H1 (cell line): ENCODE measurements around the gene MYH10. TPM values are rescaled to one million over a fixed set of nuclear protein-coding genes. Genes with fewer than 3 reads are reported as not detected.

ENCODE experiments used
- CTCF ChIA-PET: fragments of 300-600 bp; sonication (Branson Sonifier 250); formaldehyde crosslinking; loops from one replicate; lab custom pipeline; 2021; ENCODE audit not compliant: partially characterized antibody; lab: Charles Lee
- POLR2A ChIA-PET: fragments of 300-600 bp; sonication (Branson Sonifier 250); formaldehyde crosslinking; loops from one replicate; lab custom pipeline; 2021; ENCODE audit warnings: inconsistent platforms; ENCODE audit not compliant: partially characterized antibody; lab: Charles Lee
- DNase-seq, 2 experiments: peaks; one replicate each; pipeline versions ENCODE4 v3.0.0 to v3.0.0-alpha.2; 2010 to 2022; ENCODE audit warnings: low spot score in 2 of 2, low read depth in 1 of 2, mixed read lengths in 1 of 2
- FAIRE-seq: peaks from 2 replicates; lab custom pipeline; 2011; peaks lifted over from hg19 to GRCh38; lab: Jason Lieb, UNC
- H2AFZ ChIP-seq: 2 replicates; pipeline ENCODE4 v1.8.1; 2012; ENCODE audit warnings: low read length, inconsistent platforms
- H2AK5ac ChIP-seq: 2 replicates; pipeline ENCODE4 v1.6.1; 2013; ENCODE audit warnings: low read depth, low read length
- H2BK120ac ChIP-seq: replicated peaks from 2 replicates; pipeline ENCODE3; 2013; ENCODE audit warnings: low read depth, low read length, inconsistent platforms
- H2BK12ac ChIP-seq: 2 replicates; pipeline ENCODE4 v1.6.1; 2013; ENCODE audit warnings: low read depth, low read length
- H2BK15ac ChIP-seq: 2 replicates; pipeline ENCODE4 v1.6.1; 2013; ENCODE audit warnings: low read length
- H2BK20ac ChIP-seq: 2 replicates; pipeline ENCODE4 v1.6.1; 2013; ENCODE audit warnings: low read length
- H2BK5ac ChIP-seq: 2 replicates; pipeline ENCODE4 v1.6.1; 2013; ENCODE audit warnings: low read depth, low read length
- H3K14ac ChIP-seq: 2 replicates; pipeline ENCODE4 v1.6.1; 2013; ENCODE audit warnings: inconsistent platforms; ENCODE audit not compliant: insufficient read length
- H3K18ac ChIP-seq: 2 replicates; pipeline ENCODE4 v1.6.1; 2013; ENCODE audit warnings: low read length; ENCODE audit errors: extremely low read depth
- H3K23ac ChIP-seq: 2 replicates; pipeline ENCODE4 v1.6.1; 2013; ENCODE audit warnings: inconsistent platforms; ENCODE audit not compliant: insufficient read length
- H3K23me2 ChIP-seq: 2 replicates; pipeline ENCODE4 v1.6.1; 2013; ENCODE audit warnings: low read depth, low read length
- H3K27ac ChIP-seq: 2 replicates; pipeline ENCODE4 v1.6.1; 2011; ENCODE audit warnings: low read depth, low read length, inconsistent platforms
- H3K27me3 ChIP-seq, 4 experiments: replicated peaks in 1 of 4; 1 replicate in 1 of 4; 2 replicates in 3 of 4; pipeline versions ENCODE4 v1.6.1 to v1.8.1; 2011 to 2013; ENCODE audit warnings: low read length in 3 of 4, mild to moderate bottlenecking in 3 of 4, inconsistent platforms in 2 of 4, mixed read lengths in 2 of 4, moderate library complexity in 1 of 4; ENCODE audit not compliant: control insufficient read depth in 3 of 4, insufficient read depth in 3 of 4; ENCODE audit errors: extremely low read depth in 1 of 4
- H3K36me3 ChIP-seq, 4 experiments: 2 replicates each; pipeline versions ENCODE4 v1.6.1 to v1.8.1; 2011 to 2013; ENCODE audit warnings: mild to moderate bottlenecking in 4 of 4, low read length in 3 of 4, moderate library complexity in 2 of 4, control low read depth in 1 of 4, inconsistent platforms in 1 of 4; ENCODE audit not compliant: insufficient read depth in 4 of 4, control insufficient read depth in 2 of 4
- H3K4ac ChIP-seq: replicated peaks from 2 replicates; pipeline ENCODE3; 2013; ENCODE audit warnings: low read length, low read depth, mixed read lengths, inconsistent platforms; ENCODE audit not compliant: insufficient read length
- H3K4me1 ChIP-seq, 4 experiments: replicated peaks in 1 of 4; 1 replicate in 1 of 4; 2 replicates in 3 of 4; pipeline versions ENCODE4 v1.6.1 to v1.8.1; 2011 to 2013; ENCODE audit warnings: low read length in 3 of 4, inconsistent platforms in 2 of 4, mixed read lengths in 1 of 4; ENCODE audit not compliant: insufficient read depth in 4 of 4, control insufficient read depth in 3 of 4
- H3K4me2 ChIP-seq, 2 experiments: 2 replicates each; pipeline versions ENCODE4 v1.6.1 to v1.8.1; 2011 to 2013; ENCODE audit warnings: low read depth in 2 of 2, low read length in 2 of 2, control low read depth in 1 of 2, inconsistent platforms in 1 of 2, mild to moderate bottlenecking in 1 of 2; ENCODE audit not compliant: insufficient read depth in 1 of 2
- H3K4me3 ChIP-seq, 4 experiments: fragments of 200-600, 300-600 bp in 1 of 4; sonication (generic), shearing (Covaris generic), sonication (Bioruptor Twin) in 1 of 4; 2 replicates each; pipeline versions ENCODE4 v1.5.1 to v1.8.1; 2011 to 2016; ENCODE audit warnings: low read length in 4 of 4, low read depth in 3 of 4, control low read depth in 2 of 4, inconsistent platforms in 2 of 4, mild to moderate bottlenecking in 2 of 4, mixed read lengths in 1 of 4, moderate library complexity in 1 of 4; ENCODE audit not compliant: insufficient read depth in 2 of 4; ENCODE audit errors: extremely low read depth in 1 of 4
- H3K56ac ChIP-seq: replicated peaks from 2 replicates; pipeline ENCODE3; 2013; ENCODE audit warnings: low read depth, mild to moderate bottlenecking, mixed read lengths, low read length, inconsistent platforms; ENCODE audit not compliant: insufficient read length
- H3K79me1 ChIP-seq: 2 replicates; pipeline ENCODE4 v1.6.1; 2013; ENCODE audit warnings: low read depth, low read length, control low read depth
- H3K79me2 ChIP-seq, 2 experiments: 2 replicates each; pipeline versions ENCODE4 v1.6.1 to v1.8.1; 2012 to 2013; ENCODE audit warnings: low read length in 2 of 2, mild to moderate bottlenecking in 2 of 2, inconsistent platforms in 1 of 2; ENCODE audit not compliant: insufficient read depth in 2 of 2, control insufficient read depth in 1 of 2
- H3K9ac ChIP-seq, 4 experiments: replicated peaks in 1 of 4; 1 replicate in 1 of 4; 2 replicates in 3 of 4; pipeline versions ENCODE4 v1.6.1 to v1.8.1; 2011 to 2013; ENCODE audit warnings: low read depth in 3 of 4, low read length in 3 of 4, control low read depth in 2 of 4, mild to moderate bottlenecking in 2 of 4, moderate library complexity in 2 of 4, inconsistent platforms in 1 of 4; ENCODE audit errors: extremely low read depth in 1 of 4
- H3K9me3 ChIP-seq, 2 experiments: 2 replicates each; pipeline versions ENCODE4 v1.6.1 to v1.8.1; 2012 to 2013; ENCODE audit warnings: mild to moderate bottlenecking in 2 of 2, moderate library complexity in 2 of 2, control low read depth in 1 of 2, inconsistent platforms in 1 of 2, low read depth in 1 of 2, low read length in 1 of 2, mixed read lengths in 1 of 2; ENCODE audit not compliant: insufficient read depth in 2 of 2
- H4K20me1 ChIP-seq, 2 experiments: replicated peaks in 1 of 2; 2 replicates each; pipeline versions ENCODE3 to v1.8.1; 2011 to 2013; ENCODE audit warnings: inconsistent platforms in 2 of 2, low read length in 2 of 2, mild to moderate bottlenecking in 1 of 2; ENCODE audit not compliant: insufficient read depth in 2 of 2, control insufficient read depth in 1 of 2
- H4K5ac ChIP-seq: 2 replicates; pipeline ENCODE4 v1.6.1; 2013; ENCODE audit warnings: low read length, low read depth, mixed read lengths, inconsistent platforms; ENCODE audit not compliant: insufficient read length
- H4K8ac ChIP-seq: 2 replicates; pipeline ENCODE4 v1.8.0; 2013; ENCODE audit warnings: mild to moderate bottlenecking, moderate library complexity, low read length, inconsistent platforms; ENCODE audit not compliant: insufficient read depth; ENCODE audit errors: extremely low read depth
- H4K91ac ChIP-seq: replicated peaks from 2 replicates; pipeline ENCODE3; 2013; ENCODE audit warnings: low read length, mixed read lengths, inconsistent platforms; ENCODE audit not compliant: insufficient read length
- ATF2 ChIP-seq: IDR thresholded peaks from 2 replicates; pipeline ENCODE4 v1.6.1; 2012; ENCODE audit warnings: low read length, inconsistent platforms
- BCL11A ChIP-seq, 2 experiments: IDR thresholded peaks; one replicate each; pipeline ENCODE4 v1.6.1; 2011; ENCODE audit warnings: low read depth in 2 of 2, low read length in 2 of 2, mild to moderate bottlenecking in 2 of 2
- EGR1 ChIP-seq: IDR thresholded peaks from 2 replicates; pipeline ENCODE4 v1.6.1; 2011; ENCODE audit warnings: low read depth, low read length, borderline replicate concordance
- FOSL1 ChIP-seq: IDR thresholded peaks from 2 replicates; pipeline ENCODE4 v1.6.1; 2011; ENCODE audit warnings: mild to moderate bottlenecking, low read depth, low read length, moderate library complexity; ENCODE audit not compliant: insufficient read depth
- TAF1 ChIP-seq: IDR thresholded peaks from 2 replicates; pipeline ENCODE4 v1.6.1; 2011; ENCODE audit warnings: mild to moderate bottlenecking, low read depth, low read length
- WGBS, 2 experiments: shearing (Covaris generic) in 1 of 2; methylation state at CpG; one replicate each; pipeline versions ENCODE4 v1.1.6 to v1.1.7; 2013 to 2015; ENCODE audit warnings: low lambda C conversion rate in 2 of 2, mixed read lengths in 2 of 2, inconsistent platforms in 1 of 2, low coverage in 1 of 2, missing lambda C conversion rate in 1 of 2; ENCODE audit not compliant: insufficient replicate concordance in 2 of 2, insufficient coverage in 1 of 2, insufficient read length in 1 of 2; ENCODE audit errors: extremely low coverage in 1 of 2, missing lambda C conversion rate in 1 of 2; 5-methylcytosine and 5-hydroxymethylcytosine counted together
- polyA plus RNA-seq, 7 experiments: library from polyadenylated mRNA; depleted of rRNA in 3 of 7; stranded (reverse) in 5 of 7; unstranded in 2 of 7; fragments of >200 nt in 5 of 7; fragments of 200-250 nt in 2 of 7; gene quantifications; 1 replicate in 5 of 7; 2 replicates in 1 of 7; 4 replicates in 1 of 7; pipeline versions ENCODE4 v1.2.1 to v1.2.3, GENCODE V29; 2011 to 2013; ENCODE audit warnings: missing spikeins in 2 of 7, mixed read lengths in 2 of 7
- total RNA-seq: library from RNA; stranded (reverse); fragmentation: NEBNext Ultra II Directional; extraction: Animal tissue kit (Norgen Biotek cat#: 25700); gene quantifications from 2 replicates; pipeline ENCODE4 v1.2.1, GENCODE V29; 2021

The MYH10 gene
- total and polyA plus RNA-seq, 2 of the 8 experiments (the other 6 are each of a cell fraction or from before 2014, with no cell fraction given), result 64.1 to 289 TPM

- Histone ChIP-seq H2BK20ac (no peak overlapping the region), H3K4me3 (no peak overlapping the region), H3K36me3 (no peaks in the 10 kb centered on the region), H3K27me3 (no peaks in the 10 kb centered on the region), H3K23ac (no peak overlapping the region), H3K9me3 (no peaks in the 10 kb centered on the region), H2AFZ (no peak overlapping the region), H4K20me1 (no peaks in the 10 kb centered on the region), H2BK15ac (no peak overlapping the region), H3K14ac (no peak overlapping the region), H4K5ac (no peak overlapping the region), H3K18ac (no peak overlapping the region), H2BK5ac (no peak overlapping the region), H2BK120ac (no peak overlapping the region), H3K4me2 (no peak overlapping the region), H3K9ac (no peak overlapping the region), H2AK5ac (no peak overlapping the region), H3K23me2 (no peaks in the 10 kb centered on the region; the same call in 1 of the 2 replicates), H3K56ac (no peak overlapping the region), H3K79me1 (no peaks in the 10 kb centered on the region), H3K4ac (no peak overlapping the region), H4K91ac (no peak overlapping the region), H3K4me1 (no peaks in the 10 kb centered on the region), H2BK12ac (no peak overlapping the region), H3K27ac (no peak overlapping the region), H4K8ac (no peak overlapping the region), H3K79me2 (no peaks in the 10 kb centered on the region)
- TF ChIP-seq ATF2, result no peak
- no peak for TF ChIP-seq TAF1
- no peak for TF ChIP-seq EGR1
- no peak for TF ChIP-seq BCL11A (IDR thresholded peaks at IDR 0.05; ENCODE audit: low read depth in 2 of 2, low read length in 2 of 2)
- TF ChIP-seq FOSL1, result no peak
- FAIRE-seq, result no peak
- DNase-seq, result no peak
- WGBS, 2 experiments, result 91% methylated on average over 12 of the region's 12 CpGs; no CpG with 5 or more reads in 1 of the 2 experiments
- ChIA-PET CTCF (interaction anchor here (1.3 kb wide), 1 partner anchor 13 kb away, joined by 5 read pairs; no protein-coding TSS in a partner anchor), POLR2A (interaction anchor here (1.7 to 1.9 kb wide), 2 partner anchors 11 to 33 kb away, joined by 4 to 7 read pairs; no protein-coding TSS in a partner anchor)
Measured at GRCh38 chr17:8664456-8665126, 34.1 kb upstream of the MYH10 start.
